Nucleus accumbens (tissue), 56 donors: ENCODE results near the gene NAA40.
A peak's percentile ranks its signal among the peaks of the same experiment; 100 is the strongest.

Experiments
- DNase-seq, 56 donors: peaks; one replicate each; lab custom pipeline; 2025; lab: John Stamatoyannopoulos, UW

NAA40 gene

GRCh38 chr11:63978551-63979239 is 39.9 kb downstream of the NAA40 start:
- DNase-seq: no peak

- DNase-seq: no peak
Measured at GRCh38 chr11:63979426-63979825, 40.6 kb downstream of the NAA40 start.

DNA sequence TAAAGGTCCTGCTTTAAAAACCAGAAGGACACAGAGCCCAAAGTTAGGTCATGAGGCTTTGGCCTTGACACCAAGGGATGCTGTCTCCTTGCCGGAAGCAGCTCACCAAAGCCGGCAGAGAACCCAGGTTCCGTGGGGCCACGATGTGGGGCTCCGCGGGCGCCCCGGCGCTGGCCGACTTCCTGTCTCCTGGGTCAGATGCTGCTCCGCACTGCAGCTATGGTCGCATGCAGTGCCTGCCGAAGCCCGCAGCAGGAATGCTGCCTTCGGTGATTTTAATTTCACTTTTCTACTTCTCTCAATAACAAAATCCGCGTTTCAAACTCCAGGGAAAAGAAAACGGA is 47.0 kb downstream of the NAA40 start:
- DNase-seq: peak in 6 of 56 donors; percentile 43 to 58 (median 50)

GRCh38 chr11:63986156-63986931 is 47.5 kb downstream of the NAA40 start, which contains the start of gene OTUB1:
OTUB1 (plus strand) TSS chr11:63986438; CDS start chr11:63986457, 19 bp downstream.
- DNase-seq: peak in 55 of 56 donors; percentile 42 to 93 (median 79)

DNA sequence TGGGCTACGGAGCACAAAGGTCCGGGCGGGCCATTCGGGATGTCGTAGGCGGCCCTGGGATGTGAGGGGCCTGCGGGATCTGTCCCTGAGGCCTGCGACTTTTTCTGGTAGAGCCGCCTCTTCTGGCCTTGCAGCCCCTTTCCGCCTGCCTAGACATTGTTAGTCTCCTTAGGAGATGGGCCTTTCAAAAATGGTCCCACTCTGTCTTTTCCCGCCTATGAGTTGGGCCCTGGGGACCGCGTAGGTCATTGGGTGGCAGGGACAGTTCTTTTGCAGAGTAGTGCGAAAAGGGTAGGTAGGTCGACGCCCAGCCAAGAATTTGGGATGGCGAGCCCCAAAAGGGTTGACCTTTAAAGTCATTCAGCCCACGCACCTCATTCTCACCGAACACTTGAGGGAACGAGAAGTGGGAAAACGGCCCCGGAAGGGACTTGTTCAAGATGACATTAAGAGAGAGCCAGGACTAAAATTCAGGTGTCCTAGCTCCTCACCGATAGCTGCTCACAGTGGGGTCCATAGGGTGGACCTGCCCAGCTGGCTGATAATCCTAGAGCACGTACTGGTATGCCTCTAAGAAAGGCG is 48.2 kb downstream of the NAA40 start:
- no peak for DNase-seq

- DNase-seq: no peak
Measured at GRCh38 chr11:63991558-63991957, 52.8 kb downstream of the NAA40 start.

DNA sequence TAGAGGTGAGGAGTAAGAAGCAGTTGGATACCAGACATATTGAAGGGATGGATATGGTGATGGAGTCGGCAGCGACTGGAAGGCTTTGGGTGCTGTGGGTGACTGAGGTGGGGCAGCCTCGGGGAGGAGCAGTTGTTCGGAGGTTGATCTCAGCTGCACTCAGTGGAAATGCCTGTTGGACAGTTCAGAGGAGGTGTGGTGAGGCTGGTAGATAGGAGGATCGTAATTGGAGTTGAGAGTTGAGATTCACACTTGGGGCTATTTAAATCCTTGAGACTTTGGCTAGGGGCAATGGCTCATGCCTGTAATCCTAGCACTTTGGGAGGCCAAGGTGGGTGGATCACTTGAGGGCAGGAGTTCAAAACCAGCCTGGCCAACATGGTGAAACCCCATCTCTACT is 54.3 kb downstream of the NAA40 start:
- no peak for DNase-seq

GRCh38 chr11:63993993-63994392 is 55.2 kb downstream of the NAA40 start:
- no peak for DNase-seq

GRCh38 chr11:63996512-63996911 is 57.7 kb downstream of the NAA40 start:
- DNase-seq: no peak

- no peak for DNase-seq
Measured at GRCh38 chr11:63997104-63997700, 58.4 kb downstream of the NAA40 start.

DNA sequence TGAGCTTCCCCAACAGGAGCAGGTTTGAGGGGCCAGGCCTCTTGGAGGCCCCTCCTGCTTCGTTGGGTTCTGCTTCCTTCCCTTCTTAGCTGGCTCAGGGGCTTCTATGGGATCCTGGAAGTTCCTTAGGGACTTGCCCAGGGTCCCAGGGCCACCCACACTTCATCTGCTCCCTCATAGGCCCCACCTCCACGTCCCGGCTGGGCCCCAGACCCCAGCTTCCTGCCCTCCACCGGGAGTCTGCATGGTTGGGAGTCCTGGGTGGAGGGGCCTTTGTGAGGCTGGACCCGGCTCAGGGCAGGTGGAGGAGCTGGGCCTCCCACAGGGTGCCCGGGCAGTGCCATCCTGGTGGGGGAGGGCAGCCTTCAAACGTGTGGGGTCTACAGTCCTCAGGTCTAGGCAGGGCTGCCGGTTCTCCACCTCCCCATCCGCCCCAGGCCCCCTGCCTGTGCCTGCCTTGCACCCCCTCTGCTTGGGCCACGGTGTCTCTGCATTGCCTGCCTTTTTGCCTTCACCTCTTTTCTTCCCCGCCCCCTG is 59.1 kb downstream of the NAA40 start:
- no peak for DNase-seq

- DNase-seq: no peak
Measured at GRCh38 chr11:63998558-63999348, 60.0 kb downstream of the NAA40 start.

- peak in 8 of 56 donors; percentile 8 to 47 (median 22) for DNase-seq
Measured at GRCh38 chr11:63999349-64000025, 60.7 kb downstream of the NAA40 start.

- DNase-seq: peak in 42 of 56 donors; percentile 14 to 85 (median 48)
Measured at GRCh38 chr11:64000026-64000739, 61.4 kb downstream of the NAA40 start.

GRCh38 chr11:64000740-64001483 is 62.1 kb downstream of the NAA40 start:
- peak in 1 of 56 donors; percentile 8 for DNase-seq

DNA sequence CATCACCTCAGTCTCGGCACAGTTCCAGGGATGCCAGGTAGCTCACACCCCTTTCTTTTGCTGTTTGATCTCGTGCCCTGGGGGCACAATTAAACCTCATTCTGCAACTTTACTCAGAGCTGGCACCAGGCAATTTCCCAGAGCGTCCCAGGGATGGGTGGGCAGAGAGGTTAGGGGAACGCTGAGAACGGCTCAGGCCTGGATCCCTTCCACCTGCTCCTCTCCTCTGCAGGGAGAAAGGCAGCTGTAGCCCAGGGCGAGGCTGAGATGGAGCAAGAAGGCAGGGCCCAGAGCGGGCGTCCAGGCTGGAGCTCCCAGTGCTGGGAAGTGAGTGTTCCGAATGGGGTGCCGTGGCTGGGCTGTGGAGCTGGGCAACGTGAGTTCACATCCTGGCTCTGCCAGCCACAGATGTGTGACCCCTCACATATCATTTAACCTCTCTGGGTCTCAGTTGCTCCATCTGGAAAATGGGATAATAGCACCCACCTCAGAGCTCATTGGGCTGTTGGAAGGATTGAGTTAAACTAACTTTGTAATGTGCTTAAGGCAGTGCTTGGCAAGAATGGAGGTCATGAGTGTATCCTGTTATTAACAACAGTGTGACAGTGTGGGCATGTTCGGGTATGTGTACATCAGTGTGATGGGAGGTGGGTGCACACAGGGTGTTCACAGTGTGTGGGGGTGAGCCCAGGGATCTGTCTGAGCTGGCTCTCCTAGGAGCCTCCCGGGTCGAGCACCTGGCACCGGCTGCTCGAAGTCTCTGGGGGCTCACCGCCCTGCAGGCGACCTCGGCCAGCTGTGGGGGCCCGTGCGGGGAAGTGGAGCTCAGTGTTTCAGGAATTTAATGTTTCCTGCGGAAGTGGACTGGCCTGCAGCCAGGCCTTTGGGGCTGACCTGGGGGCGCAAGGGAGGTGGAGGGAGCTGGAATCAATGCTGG is 63.0 kb downstream of the NAA40 start:
- peak in 2 of 56 donors; percentile 3 to 17 for DNase-seq
